GM12874 (cell line): ENCODE results near the gene HIVEP1.

Experiments used
- CTCF ChIP-seq: IDR thresholded peaks from 2 replicates; pipeline ENCODE4 v1.5.1; 2011; ENCODE audit warnings: low read depth, mild to moderate bottlenecking, control low read depth, low read length, moderate library complexity; ENCODE audit not compliant: insufficient read depth

HIVEP1 gene

GRCh38 chr6:12164508-12164770 is 152.3 kb downstream of the HIVEP1 start:
- no peak for TF ChIP-seq CTCF

DNA sequence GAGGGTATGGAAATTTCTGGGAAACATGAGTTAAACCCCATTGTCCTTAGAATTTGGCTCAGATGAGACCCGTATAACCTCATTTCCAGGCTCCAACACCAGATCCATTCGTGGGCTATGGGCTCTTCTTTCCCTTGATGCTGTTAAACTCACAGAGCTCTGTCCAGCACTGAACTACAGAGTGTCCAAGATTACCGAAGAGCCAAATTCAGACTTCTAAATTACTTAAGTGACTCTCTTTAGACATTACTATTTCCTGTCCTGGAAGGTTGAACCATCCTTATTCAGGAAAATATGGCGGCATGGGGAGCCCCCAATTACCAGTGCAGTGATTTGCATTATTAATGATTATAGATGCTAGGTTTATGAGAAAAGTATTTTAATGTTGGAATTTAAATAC is 153.2 kb downstream of the HIVEP1 start:
- no peak for TF ChIP-seq CTCF

DNA sequence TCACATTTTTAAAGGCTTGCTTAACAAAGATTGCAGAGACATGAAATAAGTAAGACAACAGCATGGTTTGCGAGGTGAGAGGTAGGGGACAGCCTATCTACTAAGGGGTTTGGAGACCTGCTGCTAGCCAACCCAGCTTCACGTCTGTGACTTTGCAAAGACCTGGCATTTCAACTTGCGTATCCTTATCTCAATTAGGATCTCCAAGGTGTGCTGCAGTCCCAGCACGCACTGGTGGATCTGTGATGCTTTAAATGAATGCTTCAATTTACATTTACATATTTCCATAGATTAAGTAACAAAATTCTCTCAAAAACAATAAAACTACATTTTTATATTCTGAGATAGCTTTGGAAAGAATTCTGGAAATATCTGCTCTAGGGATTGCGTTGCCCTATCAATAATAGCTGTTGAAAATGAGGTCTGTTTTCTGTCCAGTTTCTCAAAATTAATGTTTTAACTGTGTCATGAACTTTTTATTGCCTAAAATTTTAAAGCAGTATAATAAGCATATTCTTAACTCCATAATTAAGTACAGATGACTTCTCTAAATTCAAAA is 153.7 kb downstream of the HIVEP1 start:
- no peak for TF ChIP-seq CTCF

DNA sequence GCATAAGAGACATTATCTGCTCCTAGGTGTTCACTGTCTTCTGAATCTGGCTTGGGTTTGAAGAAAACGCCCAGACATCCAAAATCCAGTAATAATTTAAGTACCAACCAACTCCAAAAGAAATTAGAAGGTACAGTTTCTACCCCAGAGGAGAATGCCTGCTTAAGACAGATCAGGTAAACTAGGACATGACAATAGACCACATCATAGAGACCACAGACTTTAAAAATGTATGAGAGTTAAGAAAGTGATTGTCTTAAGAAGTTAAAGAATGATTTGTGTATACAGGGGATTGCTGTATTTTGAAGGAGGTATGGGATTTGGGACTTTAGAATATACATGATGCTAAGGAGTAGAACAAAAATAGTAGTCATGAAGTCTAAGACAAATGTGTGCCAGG is 157.3 kb downstream of the HIVEP1 start:
- TF ChIP-seq CTCF = no peak

GRCh38 chr6:12170351-12171092 is 158.4 kb downstream of the HIVEP1 start:
- no peak for TF ChIP-seq CTCF

DNA sequence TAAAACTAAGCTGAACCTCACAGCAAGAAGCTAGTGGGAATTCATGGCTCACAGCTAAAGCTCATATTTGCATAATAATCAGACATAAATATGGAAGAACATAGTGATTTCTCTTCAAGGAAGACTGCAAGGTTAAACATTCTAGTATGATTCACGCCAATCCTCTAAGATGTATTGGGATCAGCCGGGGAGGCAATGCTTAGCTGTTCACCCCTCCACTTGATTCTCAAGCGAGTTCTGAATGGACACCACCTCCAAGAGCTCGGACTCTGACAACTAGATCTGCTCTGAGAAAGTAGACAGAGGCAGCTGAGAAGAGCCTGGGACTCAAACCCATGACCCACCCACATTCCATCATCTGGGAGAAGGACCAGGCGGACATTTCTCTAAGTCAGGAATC is 159.6 kb downstream of the HIVEP1 start:
- TF ChIP-seq CTCF = no peak

GRCh38 chr6:12172572-12172971 is 160.5 kb downstream of the HIVEP1 start:
- no peak for TF ChIP-seq CTCF

- TF ChIP-seq CTCF = no peak
Measured at GRCh38 chr6:12173181-12173580, 161.1 kb downstream of the HIVEP1 start.
